Right lobe of liver (tissue), 6 donors: Measurements from ENCODE around the gene CEP250. TPM values are rescaled to one million over a fixed set of nuclear protein-coding genes. Genes with fewer than 3 reads are reported as not detected.
A peak's percentile ranks its signal among the peaks of the same experiment; 100 is the strongest.

ENCODE experiments used
- ATAC-seq, 4 donors: fragments of 200-7000 bp; cut with Tn5 transposase; one replicate each; pipeline ENCODE4 v1.9.1; 2020; ENCODE audit warnings: mild to moderate bottlenecking in 4 of 4, moderate library complexity in 4 of 4
- DNase-seq, 3 donors: peaks; one replicate each; pipeline ENCODE4 v3.0.0-alpha.2; 2020
- H3K27ac ChIP-seq, 3 donors: fragments of 200-600 bp; one replicate each; pipeline ENCODE4 v1.8.0; 2022
- H3K27me3 ChIP-seq, 2 donors: fragments of 200-600 bp; one replicate each; pipeline ENCODE4 v1.8.0; 2022
- H3K36me3 ChIP-seq, 4 donors: fragments of 200-600 bp; sonication (generic) in 1 of 4; one replicate each; pipeline versions ENCODE4 v1.5.1 to v1.8.0; 2017 to 2022; ENCODE audit warnings: control low read depth in 1 of 4
- H3K4me1 ChIP-seq, 4 donors: fragments of 200-600 bp; sonication (generic) in 1 of 4; one replicate each; pipeline versions ENCODE4 v1.5.1 to v1.8.0; 2017 to 2022; ENCODE audit warnings: control low read depth in 1 of 4
- H3K4me3 ChIP-seq, 3 donors: fragments of 200-600 bp; one replicate each; pipeline ENCODE4 v1.8.0; 2022
- H3K9me3 ChIP-seq, 4 donors: fragments of 200-600 bp; sonication (generic) in 1 of 4; one replicate each; pipeline versions ENCODE4 v1.5.1 to v1.8.0; 2017 to 2022; ENCODE audit warnings: control low read depth in 1 of 4
- CTCF ChIP-seq, 4 donors: fragments of 200-600 bp in 3 of 4; fragments of 450-650 bp in 1 of 4; IDR thresholded peaks; one replicate each; pipeline versions ENCODE4 v1.5.1 to v1.8.0; 2016 to 2022; ENCODE audit warnings: antibody characterized with exemption in 4 of 4, mild to moderate bottlenecking in 2 of 4
- POLR2A ChIP-seq: fragments of 450-650 bp; IDR thresholded peaks from one replicate; pipeline ENCODE4 v1.6.1; 2017; ENCODE audit warnings: antibody characterized with exemption, mild to moderate bottlenecking
- WGBS: methylation state at CpG from one replicate; pipeline ENCODE4 v1.1.6; 2018; ENCODE audit warnings: low coverage, low lambda C conversion rate; ENCODE audit not compliant: insufficient coverage; ENCODE audit errors: missing lambda C conversion rate; 5-methylcytosine and 5-hydroxymethylcytosine counted together
- intact Hi-C, 2 donors: fragments of 100-400 bp; cut with DNase I; formaldehyde crosslinking; loops; one replicate each; pipeline versions ENCODE4 v1.11.2 to v1.14.1; 2022
- total RNA-seq, 6 experiments: library from RNA; depleted of rRNA in 2 of 6; stranded (reverse); fragments of >200 nt in 2 of 6; fragmentation: NEBNext Ultra II Directional in 3 of 6; extraction: Animal tissue kit (Norgen Biotek cat#: 25700) in 3 of 6; gene quantifications; one replicate each; pipeline versions ENCODE4 v1.1.0 to v1.2.4, GENCODE V29; 2016 to 2023
- donor health status: DM: no; HTN: yes; CAD: no.
- donor health status: DM: no; HTN: no; CAD: no.
- donor health status: DM: no; HTN: no; CAD: no.
- donor health status: DM: no; HTN: yes; CAD: no.
- donor health status: DM: no; HTN: yes; CAD: no.

Gene CEP250
- total RNA-seq, 6 experiments from 2014 or later, result 5.9 to 11.2 (median 9.0) TPM

- peak; percentile 60 to 72 (median 67) for ATAC-seq
- 54% methylated on average over 2 of the region's 6 CpGs for WGBS
- DNase-seq, result peak in 2 of 3 donors; percentile 26 to 53
Measured at GRCh38 chr20:35523298-35523888, 68.0 kb downstream of the CEP250 start.

DNA sequence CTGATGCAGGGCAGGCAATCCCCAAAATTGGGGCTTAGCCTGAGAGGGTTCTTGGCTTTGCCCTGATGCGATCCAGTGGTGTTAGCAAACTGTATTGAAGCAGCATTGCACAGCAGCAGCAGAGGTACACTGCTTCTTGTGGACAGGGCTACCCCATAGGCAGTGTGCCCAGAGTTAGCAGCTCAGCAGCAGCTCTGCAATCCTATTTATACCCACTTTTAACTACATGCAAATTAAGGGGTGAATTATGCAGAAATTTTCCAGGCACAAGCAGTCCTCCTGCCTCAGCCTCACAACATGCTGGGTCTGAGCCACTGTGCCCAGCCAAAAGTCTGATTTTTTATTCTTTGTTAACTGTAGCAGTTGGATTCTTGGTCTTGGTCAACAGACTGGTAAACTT is 70.2 kb downstream of the CEP250 start:
- H3K4me3 ChIP-seq, result no peak overlapping the region
- TF ChIP-seq CTCF (IDR thresholded peaks at IDR 0.05), result no peak
- TF ChIP-seq POLR2A, result no peak
- no peaks in the 10 kb centered on the region for H3K27me3 ChIP-seq
- DNase-seq (peak in 1 of 3 donors; percentile 13), ATAC-seq (no peak)
- no peaks in the 10 kb centered on the region for H3K9me3 ChIP-seq
- intact Hi-C loops, result no loop called here
- WGBS, result no CpG with 5 or more reads among the region's 1 CpG
- no peaks in the 10 kb centered on the region for H3K36me3 ChIP-seq
- no peak overlapping the region for H3K27ac ChIP-seq
- H3K4me1 ChIP-seq, result no peaks in the 10 kb centered on the region

More at GRCh38 chr20:35523298-35523888, 68.0 kb downstream of the CEP250 start:
- intact Hi-C loops, result no loop called here
- H3K4me3 ChIP-seq, result no peak overlapping the region
- H3K4me1 ChIP-seq, result no peaks in the 10 kb centered on the region
- no peak overlapping the region for H3K27ac ChIP-seq
- H3K27me3 ChIP-seq, result no peaks in the 10 kb centered on the region
- H3K36me3 ChIP-seq, result no peaks in the 10 kb centered on the region
- TF ChIP-seq CTCF (IDR thresholded peaks at IDR 0.05) (peak; percentile 29 to 52 (median 40)), POLR2A (no peak)
- H3K9me3 ChIP-seq, result no peaks in the 10 kb centered on the region

DNA sequence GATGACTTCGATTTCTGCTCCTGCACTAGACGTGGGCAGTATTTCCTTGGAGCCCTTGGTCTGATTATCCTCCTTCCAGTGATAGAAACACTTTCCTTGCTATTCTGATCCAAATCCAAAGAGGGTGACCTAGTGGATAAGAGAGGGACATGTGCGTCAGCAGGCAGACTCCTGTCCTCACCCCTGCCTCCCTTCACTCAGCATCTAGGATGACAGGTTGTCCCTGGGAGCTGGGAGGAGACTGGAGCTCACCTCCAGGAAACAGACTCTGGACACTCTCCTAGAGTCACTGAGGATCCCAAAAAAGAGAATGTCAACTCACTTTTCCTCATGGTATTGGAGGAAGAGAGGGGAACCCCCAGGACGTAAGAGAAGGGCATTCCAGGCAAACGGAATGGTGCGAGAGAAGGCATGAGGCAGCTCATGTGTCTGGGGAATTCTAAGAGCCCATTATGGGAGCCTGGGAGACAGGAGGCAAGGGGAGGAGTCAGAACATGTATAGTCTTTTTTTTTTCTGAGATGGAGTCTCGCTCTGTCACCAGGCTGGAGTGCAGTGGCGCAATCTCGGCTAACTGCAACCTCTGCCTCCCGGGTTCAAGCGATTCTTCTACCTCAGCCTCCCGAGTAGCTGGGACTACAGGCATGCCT is 71.8 kb downstream of the CEP250 start:
- intact Hi-C loops, result no loop called here
- ATAC-seq, result no peak
- DNase-seq, result peak in 1 of 3 donors; percentile 5
- Histone ChIP-seq H3K4me1 (no peaks in the 10 kb centered on the region), H3K4me3 (no peak overlapping the region), H3K36me3 (no peaks in the 10 kb centered on the region), H3K27me3 (no peaks in the 10 kb centered on the region), H3K9me3 (no peaks in the 10 kb centered on the region), H3K27ac (no peak overlapping the region)
- TF ChIP-seq CTCF (IDR thresholded peaks at IDR 0.05) (no peak), POLR2A (no peak)
- 92% methylated on average over 3 of the region's 12 CpGs for WGBS

- Histone ChIP-seq H3K27me3 (no peaks in the 10 kb centered on the region), H3K4me3 (no peak within 1 kb of the TSS), H3K36me3 (no peaks in the 10 kb centered on the region), H3K9me3 (no peaks in the 10 kb centered on the region), H3K4me1 (no peaks in the 10 kb centered on the region), H3K27ac (no peak within 1 kb of the TSS)
- TF ChIP-seq CTCF (IDR thresholded peaks at IDR 0.05) (no peak), POLR2A (no peak)
- ATAC-seq (no peak), DNase-seq (no peak)
- WGBS, result 60% methylated on average over 1 of the region's 2 CpGs
- intact Hi-C loops, result no loop called here
Measured at GRCh38 chr20:35529552-35529951, 74.2 kb downstream of the CEP250 start, which contains the start of gene C20orf173. Gene C20orf173 (minus strand): TSS chr20:35529652. CDS start chr20:35529373, 279 bp downstream.
